Adrenal gland (tissue), 5 donors: ENCODE data around the gene MARCHF6.

Experiments used
- CTCF ChIP-seq, 6 experiments: fragments of 450-650 bp in 4 of 6; fragments of 200-600 bp in 2 of 6; sonication (generic) in 1 of 6; IDR thresholded peaks; 1 replicate in 5 of 6; 2 replicates in 1 of 6; pipeline versions ENCODE4 v1.5.1 to v1.8.0; 2016 to 2021; ENCODE audit warnings: antibody characterized with exemption in 6 of 6, mild to moderate bottlenecking in 2 of 6, moderate library complexity in 1 of 6
- POLR2A ChIP-seq, 2 donors: fragments of 450-650 bp; IDR thresholded peaks; one replicate each; pipeline ENCODE4 v1.6.1; 2017; ENCODE audit warnings: antibody characterized with exemption in 2 of 2, mild to moderate bottlenecking in 2 of 2, moderate library complexity in 1 of 2
- donor health status: DM: no; HTN: no; CAD: no.

- TF ChIP-seq CTCF (IDR thresholded peaks at IDR 0.05) (no peak), POLR2A (IDR thresholded peaks at IDR 0.05) (no peak)
These were observed 34.2 kb downstream of the MARCHF6 start for GRCh38 chr5:10387690-10388089.
